Germinal center (tissue), 1 donor: ENCODE results near the gene LRR1.
"Not testable (repeated sequence)": the region's sequence is repeated elsewhere in the genome, so short reads cannot be mapped to it uniquely, and the experiment has no call there.

Experiments
- DNase-seq: peaks from one replicate; pipeline ENCODE4 v3.0.0; 2012; ENCODE audit warnings: mixed read lengths, low spot score

Gene LRR1

GRCh38 chr14:49633640-49634546 is 35.2 kb downstream of the LRR1 start:
- peak; percentile 91 for DNase-seq

GRCh38 chr14:49634547-49635334 is 36.0 kb downstream of the LRR1 start, which contains the start of gene DNAAF2:
Gene DNAAF2 (minus strand): TSS chr14:49635244. CDS start chr14:49635149, 95 bp downstream.
- DNase-seq: peak; percentile 77

- DNase-seq: no peak
Measured at GRCh38 chr14:49636866-49637265, 38.1 kb downstream of the LRR1 start.

GRCh38 chr14:49637534-49638078 is 38.9 kb downstream of the LRR1 start:
- DNase-seq: no peak

- no peak for DNase-seq
Measured at GRCh38 chr14:49640540-49641417, 42.0 kb downstream of the LRR1 start.

- DNase-seq: no peak
Measured at GRCh38 chr14:49641697-49642129, 43.0 kb downstream of the LRR1 start.

- DNase-seq: no peak
Measured at GRCh38 chr14:49642163-49642562, 43.4 kb downstream of the LRR1 start.

- DNase-seq: no peak
Measured at GRCh38 chr14:49653508-49653907, 54.8 kb downstream of the LRR1 start.

- no peak for DNase-seq
Measured at GRCh38 chr14:49654511-49654910, 55.8 kb downstream of the LRR1 start.

- DNase-seq: not testable (repeated sequence)
Measured at GRCh38 chr14:49657500-49657899, 58.8 kb downstream of the LRR1 start.

- DNase-seq: no peak
Measured at GRCh38 chr14:49659526-49660455, 61.1 kb downstream of the LRR1 start.
